Endothelial cell of hepatic sinusoid (primary cell): ENCODE measurements around the gene CPTP.

Experiments used
- in situ Hi-C: cut with HindIII; loops from 2 replicates; pipeline ENCODE4 v1.10.0; 2017; ENCODE audit warnings: low sequenced_read_pairs

CPTP gene

GRCh38 chr1:1291548-1292441 is 32.8 kb upstream of the CPTP start:
- in situ Hi-C loops: no loop called here

GRCh38 chr1:1292442-1292779 is 32.2 kb upstream of the CPTP start:
- in situ Hi-C loops: no loop called here

GRCh38 chr1:1292851-1293250 is 31.8 kb upstream of the CPTP start:
- in situ Hi-C loops: no loop called here

- in situ Hi-C loops: no loop called here
Measured at GRCh38 chr1:1293263-1294249, 31.0 kb upstream of the CPTP start.

GRCh38 chr1:1294250-1294890 is 30.2 kb upstream of the CPTP start:
- in situ Hi-C loops: no loop called here

GRCh38 chr1:1295154-1295923 is 29.3 kb upstream of the CPTP start:
- in situ Hi-C loops: no loop called here

GRCh38 chr1:1296070-1297061 is 28.2 kb upstream of the CPTP start:
- in situ Hi-C loops: no loop called here

GRCh38 chr1:1297802-1298424 is 26.7 kb upstream of the CPTP start:
- in situ Hi-C loops: no loop called here

GRCh38 chr1:1298861-1299685 is 25.5 kb upstream of the CPTP start:
- in situ Hi-C loops: no loop called here

GRCh38 chr1:1299686-1300351 is 24.8 kb upstream of the CPTP start:
- in situ Hi-C loops: no loop called here

GRCh38 chr1:1300352-1300739 is 24.3 kb upstream of the CPTP start:
- in situ Hi-C loops: no loop called here

- in situ Hi-C loops: no loop called here
Measured at GRCh38 chr1:1302006-1302430, 22.6 kb upstream of the CPTP start.

GRCh38 chr1:1302951-1303509 is 21.6 kb upstream of the CPTP start:
- in situ Hi-C loops: no loop called here

- in situ Hi-C loops: no loop called here
Measured at GRCh38 chr1:1303736-1304135, 20.9 kb upstream of the CPTP start.

- in situ Hi-C loops: no loop called here
Measured at GRCh38 chr1:1304331-1305299, 20.0 kb upstream of the CPTP start.
